GM10248 (cell line): ENCODE results near the gene MLKL.

Source experiments
- CTCF ChIA-PET: fragments of 300-600 bp; sonication (Branson Sonifier 250); formaldehyde crosslinking; extraction: SDS; loops from one replicate; lab custom pipeline; 2021; ENCODE audit warnings: antibody characterized with exemption; lab: Yijun Ruan, JAX
- POLR2A ChIA-PET: fragments of 350-650 bp; sonication (Branson Sonifier 250); formaldehyde crosslinking; extraction: SDS; loops from one replicate; lab custom pipeline; 2020; ENCODE audit warnings: antibody characterized with exemption; lab: Yijun Ruan, JAX
- DNase-seq: peaks from one replicate; pipeline ENCODE4 v3.0.0; 2012; ENCODE audit errors: extremely low spot score
- TF ChIP-seq, protein P1 (sequence below): IDR thresholded peaks from 2 replicates; pipeline ENCODE4 v1.5.1; 2012; ENCODE audit warnings: mild to moderate bottlenecking, low read depth; ENCODE audit errors: extremely low read depth, missing control alignments, control extremely low read depth

MLKL gene

DNA sequence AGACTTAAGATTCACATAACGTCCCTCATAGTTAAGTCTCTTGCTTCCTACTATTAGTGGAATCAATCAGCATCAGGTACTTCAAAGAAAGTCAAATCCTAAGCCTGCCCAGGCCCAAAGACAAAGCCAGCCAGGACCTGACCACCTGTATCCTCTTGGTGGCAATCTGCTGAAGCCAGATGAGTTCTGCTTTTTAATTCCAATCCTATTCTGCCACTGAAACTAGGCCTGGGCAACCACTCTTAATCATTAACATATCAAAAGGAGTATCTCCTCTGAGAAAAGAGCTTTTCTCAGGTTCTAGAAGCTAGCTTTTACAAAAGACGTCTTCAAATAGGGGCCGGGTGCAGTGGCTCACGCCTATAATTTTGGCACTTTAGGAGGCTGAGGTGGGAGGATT is 78.7 kb downstream of the MLKL start:
- POLR2A ChIA-PET: interaction anchor here (0.6 kb wide), 1 partner anchor 68 kb away, joined by 6 read pairs; no protein-coding TSS in a partner anchor
- no peak for DNase-seq
- CTCF ChIA-PET: interaction anchor here (1.0 to 2.1 kb wide), 8 partner anchors 9 to 173 kb away, joined by 3 to 9 read pairs (median 5); no protein-coding TSS in a partner anchor
- TF ChIP-seq, protein P1, sequence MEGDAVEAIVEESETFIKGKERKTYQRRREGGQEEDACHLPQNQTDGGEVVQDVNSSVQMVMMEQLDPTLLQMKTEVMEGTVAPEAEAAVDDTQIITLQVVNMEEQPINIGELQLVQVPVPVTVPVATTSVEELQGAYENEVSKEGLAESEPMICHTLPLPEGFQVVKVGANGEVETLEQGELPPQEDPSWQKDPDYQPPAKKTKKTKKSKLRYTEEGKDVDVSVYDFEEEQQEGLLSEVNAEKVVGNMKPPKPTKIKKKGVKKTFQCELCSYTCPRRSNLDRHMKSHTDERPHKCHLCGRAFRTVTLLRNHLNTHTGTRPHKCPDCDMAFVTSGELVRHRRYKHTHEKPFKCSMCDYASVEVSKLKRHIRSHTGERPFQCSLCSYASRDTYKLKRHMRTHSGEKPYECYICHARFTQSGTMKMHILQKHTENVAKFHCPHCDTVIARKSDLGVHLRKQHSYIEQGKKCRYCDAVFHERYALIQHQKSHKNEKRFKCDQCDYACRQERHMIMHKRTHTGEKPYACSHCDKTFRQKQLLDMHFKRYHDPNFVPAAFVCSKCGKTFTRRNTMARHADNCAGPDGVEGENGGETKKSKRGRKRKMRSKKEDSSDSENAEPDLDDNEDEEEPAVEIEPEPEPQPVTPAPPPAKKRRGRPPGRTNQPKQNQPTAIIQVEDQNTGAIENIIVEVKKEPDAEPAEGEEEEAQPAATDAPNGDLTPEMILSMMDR: no peak
